H1 (cell line): Measurements from ENCODE around the gene CAMK2D. TPM values are rescaled to one million over a fixed set of nuclear protein-coding genes. Genes with fewer than 3 reads are reported as not detected.

Experiments used
- TBP ChIP-seq: IDR thresholded peaks from 2 replicates; pipeline ENCODE4 v1.6.1; 2011; ENCODE audit warnings: low read depth, low read length, improper control_type of control experiment
- polyA plus RNA-seq, 7 experiments: library from polyadenylated mRNA; depleted of rRNA in 3 of 7; stranded (reverse) in 5 of 7; unstranded in 2 of 7; fragments of >200 nt in 5 of 7; fragments of 200-250 nt in 2 of 7; gene quantifications; 1 replicate in 5 of 7; 2 replicates in 1 of 7; 4 replicates in 1 of 7; pipeline versions ENCODE4 v1.2.1 to v1.2.3, GENCODE V29; 2011 to 2013; ENCODE audit warnings: missing spikeins in 2 of 7, mixed read lengths in 2 of 7
- total RNA-seq: library from RNA; stranded (reverse); fragmentation: NEBNext Ultra II Directional; extraction: Animal tissue kit (Norgen Biotek cat#: 25700); gene quantifications from 2 replicates; pipeline ENCODE4 v1.2.1, GENCODE V29; 2021

CAMK2D gene
- total and polyA plus RNA-seq, 2 of the 8 experiments (the other 6 are each of a cell fraction or from before 2014, with no cell fraction given): 3.2 to 7.0 TPM

DNA sequence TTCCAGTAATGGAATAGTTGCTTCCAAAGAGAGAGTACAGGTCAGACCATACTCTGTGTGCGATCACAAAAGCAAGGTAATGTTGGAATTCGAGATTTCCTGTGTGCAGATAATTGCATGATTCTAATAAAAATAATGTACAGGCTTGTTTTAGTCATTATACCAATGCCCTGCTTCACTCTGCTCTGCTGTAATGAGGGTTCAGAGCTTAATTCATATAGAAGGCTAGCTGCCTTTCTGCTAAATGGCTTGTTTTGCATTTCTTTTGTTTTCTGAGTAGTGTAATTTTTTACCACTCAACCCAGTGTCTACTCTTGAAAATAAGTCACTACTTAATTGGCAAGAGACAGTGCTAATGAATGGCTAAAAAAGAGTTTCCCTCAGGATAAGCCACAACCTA lies 236.0 kb downstream of the CAMK2D start (continued):
- no peak for TF ChIP-seq TBP
- TF ChIP-seq, all 59 proteins: peak for 0
